Measurements from ENCODE around the gene NF1.
"Not testable (repeated sequence)": the region's sequence is repeated elsewhere in the genome, so short reads cannot be mapped to it uniquely, and the experiment has no call there.

NF1 gene

GRCh38 chr17:31090650-31091049 is 4.1 kb upstream of the NF1 start:
- no CpG with 5 or more reads among the region's 3 CpGs for WGBS, 2 donors (ENCODE audit: extremely low coverage in 2 of 2, insufficient read length in 2 of 2, insufficient replicate concordance in 1 of 2)

GRCh38 chr17:31092475-31093064 is 2.2 kb upstream of the NF1 start:
- Histone ChIP-seq H3K14ac (ENCODE audit: low read length) (no peak overlapping the region), H3K23ac (ENCODE audit: low read depth, low read length, poor library complexity) (no peak overlapping the region), H2BK5ac (ENCODE audit: low read length) (no peak overlapping the region), H3K79me1 (ENCODE audit: low read depth, low read length) (no peaks in the 10 kb centered on the region), H4K8ac (ENCODE audit: low read depth, low read length) (no peak overlapping the region), H3K9me3 (replicated peaks in 1 of 2; ENCODE audit: control insufficient read depth in 2 of 2, insufficient read depth in 1 of 2, low read depth in 1 of 2, low read length in 2 of 2) (no peaks in the 10 kb centered on the region), H3K4ac (ENCODE audit: low read length) (no peak overlapping the region), H2BK120ac (ENCODE audit: low read depth, low read length) (no peak overlapping the region), H3K18ac (ENCODE audit: low read length) (no peak overlapping the region), H3K27ac (replicated peaks; ENCODE audit: low read length) (no peak overlapping the region), H3K4me3 (ENCODE audit: low read length in 2 of 2) (no peak overlapping the region), H2BK15ac (ENCODE audit: low read length) (no peak overlapping the region), H3K4me1 (ENCODE audit: control insufficient read depth in 2 of 2, insufficient read depth in 1 of 2, low read depth in 1 of 2, low read length in 2 of 2) (peaks cover 0 to 5% of the 10 kb centered on the region in 2 donors), H3K36me3 (replicated peaks in 1 of 2; ENCODE audit: control insufficient read depth in 2 of 2, insufficient read depth in 2 of 2, low read length in 2 of 2) (peaks cover 0 to 4% of the 10 kb centered on the region in 2 donors), H3K9ac (ENCODE audit: low read depth, low read length, poor library complexity) (no peak overlapping the region), H2AFZ (ENCODE audit: low read length) (no peak overlapping the region), H2BK12ac (ENCODE audit: low read length) (no peak overlapping the region), H3K4me2 (ENCODE audit: insufficient read depth, low read length, poor library complexity, severe bottlenecking) (no peak overlapping the region), H3K27me3 (ENCODE audit: control insufficient read depth in 3 of 3, insufficient read depth in 3 of 3, low read depth in 1 of 3, low read length in 3 of 3) (no peaks in the 10 kb centered on the region), H4K91ac (ENCODE audit: low read depth, low read length, poor library complexity) (no peak overlapping the region), H2AK5ac (ENCODE audit: low read depth, low read length) (no peak overlapping the region)
- DNase-seq (ENCODE audit: low spot score): no peak
- WGBS, 2 donors (ENCODE audit: extremely low coverage in 2 of 2, insufficient read length in 2 of 2, insufficient replicate concordance in 1 of 2): no CpG with 5 or more reads among the region's 1 CpG

More at GRCh38 chr17:31090650-31091049, 4.1 kb upstream of the NF1 start:
- H3K9ac ChIP-seq (ENCODE audit: low read depth, low read length, poor library complexity); H3K4me2 ChIP-seq (ENCODE audit: insufficient read depth, low read length, poor library complexity, severe bottlenecking); H2BK12ac ChIP-seq (ENCODE audit: low read length); H4K91ac ChIP-seq (ENCODE audit: low read depth, low read length, poor library complexity); H3K4ac ChIP-seq (ENCODE audit: low read length); H3K27me3 ChIP-seq (ENCODE audit: control insufficient read depth in 3 of 3, insufficient read depth in 3 of 3, low read depth in 1 of 3, low read length in 3 of 3); H3K27ac ChIP-seq (replicated peaks; ENCODE audit: low read length); H3K14ac ChIP-seq (ENCODE audit: low read length); H3K9me3 ChIP-seq (replicated peaks in 1 of 2; ENCODE audit: control insufficient read depth in 2 of 2, insufficient read depth in 1 of 2, low read depth in 1 of 2, low read length in 2 of 2); H2BK5ac ChIP-seq (ENCODE audit: low read length); H2BK15ac ChIP-seq (ENCODE audit: low read length); H2AFZ ChIP-seq (ENCODE audit: low read length); H3K4me1 ChIP-seq (ENCODE audit: control insufficient read depth in 2 of 2, insufficient read depth in 1 of 2, low read depth in 1 of 2, low read length in 2 of 2); DNase-seq (ENCODE audit: low spot score); H3K23ac ChIP-seq (ENCODE audit: low read depth, low read length, poor library complexity); H3K18ac ChIP-seq (ENCODE audit: low read length); H2AK5ac ChIP-seq (ENCODE audit: low read depth, low read length); H3K79me1 ChIP-seq (ENCODE audit: low read depth, low read length); H2BK120ac ChIP-seq (ENCODE audit: low read depth, low read length); H4K8ac ChIP-seq (ENCODE audit: low read depth, low read length); H3K4me3 ChIP-seq (ENCODE audit: low read length in 2 of 2); H3K36me3 ChIP-seq (replicated peaks in 1 of 2; ENCODE audit: control insufficient read depth in 2 of 2, insufficient read depth in 2 of 2, low read length in 2 of 2): not testable (repeated sequence)

GRCh38 chr17:31093866-31094599 is 744 bp upstream of the NF1 start:
- no peak overlapping the region for H3K4ac ChIP-seq (ENCODE audit: low read length)

More at GRCh38 chr17:31093866-31094599, 744 bp upstream of the NF1 start:
- no peaks in the 10 kb centered on the region for H3K9me3 ChIP-seq (replicated peaks in 1 of 2; ENCODE audit: control insufficient read depth in 2 of 2, insufficient read depth in 1 of 2, low read depth in 1 of 2, low read length in 2 of 2)
- no peak overlapping the region for H4K8ac ChIP-seq (ENCODE audit: low read depth, low read length)
- H2BK120ac ChIP-seq (ENCODE audit: low read depth, low read length): no peak overlapping the region
- H3K9ac ChIP-seq (ENCODE audit: low read depth, low read length, poor library complexity): no peak overlapping the region
- H2AFZ ChIP-seq (ENCODE audit: low read length): peak overlapping the region; percentile 95
- H3K4me1 ChIP-seq (ENCODE audit: control insufficient read depth in 2 of 2, insufficient read depth in 1 of 2, low read depth in 1 of 2, low read length in 2 of 2): peaks cover 0 to 3% of the 10 kb centered on the region in 2 donors
- peak overlapping the region; percentile 62 to 98 for H3K4me3 ChIP-seq (ENCODE audit: low read length in 2 of 2)
- H3K14ac ChIP-seq (ENCODE audit: low read length): no peak overlapping the region
- H3K36me3 ChIP-seq (replicated peaks in 1 of 2; ENCODE audit: control insufficient read depth in 2 of 2, insufficient read depth in 2 of 2, low read length in 2 of 2): peaks cover 1 to 7% of the 10 kb centered on the region in 2 donors
- peak overlapping the region; percentile 95 for H3K27ac ChIP-seq (replicated peaks; ENCODE audit: low read length)
- H2BK5ac ChIP-seq (ENCODE audit: low read length): peak overlapping the region; percentile 96
- H3K4me2 ChIP-seq (ENCODE audit: insufficient read depth, low read length, poor library complexity, severe bottlenecking): peak overlapping the region; percentile 67
- H3K23ac ChIP-seq (ENCODE audit: low read depth, low read length, poor library complexity): no peak overlapping the region
- WGBS, 2 donors (ENCODE audit: extremely low coverage in 2 of 2, insufficient read length in 2 of 2, insufficient replicate concordance in 1 of 2): 100% methylated on average over 1 of the region's 17 CpGs
- H2BK15ac ChIP-seq (ENCODE audit: low read length): no peak overlapping the region
- no peak for DNase-seq (ENCODE audit: low spot score)
- no peak overlapping the region for H2BK12ac ChIP-seq (ENCODE audit: low read length)
- H4K91ac ChIP-seq (ENCODE audit: low read depth, low read length, poor library complexity): no peak overlapping the region
- no peaks in the 10 kb centered on the region for H3K27me3 ChIP-seq (ENCODE audit: control insufficient read depth in 3 of 3, insufficient read depth in 3 of 3, low read depth in 1 of 3, low read length in 3 of 3)
- H2AK5ac ChIP-seq (ENCODE audit: low read depth, low read length): no peak overlapping the region
- H3K79me1 ChIP-seq (ENCODE audit: low read depth, low read length): no peaks in the 10 kb centered on the region
- no peak overlapping the region for H3K18ac ChIP-seq (ENCODE audit: low read length)
